Measurements from ENCODE around the gene BTBD8.

DNA sequence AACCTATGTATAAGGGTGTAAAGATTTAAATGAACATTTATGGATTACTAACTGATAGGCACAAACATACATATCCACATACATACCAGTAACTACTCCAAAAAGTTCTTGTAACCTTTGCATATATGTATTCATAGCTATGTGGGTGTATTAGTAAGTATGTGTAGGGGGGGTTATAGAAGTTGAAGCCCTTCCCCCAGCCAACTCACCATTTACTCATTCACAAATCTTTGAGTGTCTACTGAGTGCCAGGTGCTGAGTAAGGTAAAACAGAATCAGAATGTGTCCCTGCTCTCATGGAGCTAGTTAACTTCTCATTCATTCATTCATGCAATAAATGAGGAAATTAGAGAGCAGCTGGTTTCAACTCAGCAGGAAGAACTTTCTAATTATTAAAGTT lies 138.9 kb downstream of the BTBD8 start:
- TF ChIP-seq, protein P1, sequence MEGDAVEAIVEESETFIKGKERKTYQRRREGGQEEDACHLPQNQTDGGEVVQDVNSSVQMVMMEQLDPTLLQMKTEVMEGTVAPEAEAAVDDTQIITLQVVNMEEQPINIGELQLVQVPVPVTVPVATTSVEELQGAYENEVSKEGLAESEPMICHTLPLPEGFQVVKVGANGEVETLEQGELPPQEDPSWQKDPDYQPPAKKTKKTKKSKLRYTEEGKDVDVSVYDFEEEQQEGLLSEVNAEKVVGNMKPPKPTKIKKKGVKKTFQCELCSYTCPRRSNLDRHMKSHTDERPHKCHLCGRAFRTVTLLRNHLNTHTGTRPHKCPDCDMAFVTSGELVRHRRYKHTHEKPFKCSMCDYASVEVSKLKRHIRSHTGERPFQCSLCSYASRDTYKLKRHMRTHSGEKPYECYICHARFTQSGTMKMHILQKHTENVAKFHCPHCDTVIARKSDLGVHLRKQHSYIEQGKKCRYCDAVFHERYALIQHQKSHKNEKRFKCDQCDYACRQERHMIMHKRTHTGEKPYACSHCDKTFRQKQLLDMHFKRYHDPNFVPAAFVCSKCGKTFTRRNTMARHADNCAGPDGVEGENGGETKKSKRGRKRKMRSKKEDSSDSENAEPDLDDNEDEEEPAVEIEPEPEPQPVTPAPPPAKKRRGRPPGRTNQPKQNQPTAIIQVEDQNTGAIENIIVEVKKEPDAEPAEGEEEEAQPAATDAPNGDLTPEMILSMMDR (IDR thresholded peaks at IDR 0.05): no peak
- TF ChIP-seq POLR2A (IDR thresholded peaks at IDR 0.05): no peak
